ENCODE results near the gene PRR5. TPM values are rescaled to one million over a fixed set of nuclear protein-coding genes. Genes with fewer than 3 reads are reported as not detected.

Gene PRR5
- total RNA-seq, 1 donor from 2014 or later: 13.5 TPM

DNA sequence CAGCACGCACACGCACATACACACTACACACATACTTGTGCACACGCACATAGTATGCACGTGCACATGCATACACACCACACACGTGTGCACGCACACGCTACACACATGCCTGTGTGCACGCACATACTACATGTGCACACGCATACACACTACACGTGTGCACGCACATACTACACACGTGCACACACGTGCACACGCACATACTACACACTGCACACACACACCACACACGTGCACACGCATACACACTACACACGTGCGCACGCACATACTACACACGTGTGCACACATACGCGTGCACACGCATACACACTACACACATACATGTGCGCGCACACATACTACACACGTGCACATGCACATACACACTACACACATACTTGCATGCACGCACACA is 30.7 kb downstream of the PRR5 start:
- no peaks in the 10 kb centered on the region for H3K27me3 Mint-ChIP-seq (ENCODE audit: unreplicated experiment)
- no peaks in the 10 kb centered on the region for H3K36me3 Mint-ChIP-seq (ENCODE audit: unreplicated experiment)
- TF ChIP-seq, protein P1, sequence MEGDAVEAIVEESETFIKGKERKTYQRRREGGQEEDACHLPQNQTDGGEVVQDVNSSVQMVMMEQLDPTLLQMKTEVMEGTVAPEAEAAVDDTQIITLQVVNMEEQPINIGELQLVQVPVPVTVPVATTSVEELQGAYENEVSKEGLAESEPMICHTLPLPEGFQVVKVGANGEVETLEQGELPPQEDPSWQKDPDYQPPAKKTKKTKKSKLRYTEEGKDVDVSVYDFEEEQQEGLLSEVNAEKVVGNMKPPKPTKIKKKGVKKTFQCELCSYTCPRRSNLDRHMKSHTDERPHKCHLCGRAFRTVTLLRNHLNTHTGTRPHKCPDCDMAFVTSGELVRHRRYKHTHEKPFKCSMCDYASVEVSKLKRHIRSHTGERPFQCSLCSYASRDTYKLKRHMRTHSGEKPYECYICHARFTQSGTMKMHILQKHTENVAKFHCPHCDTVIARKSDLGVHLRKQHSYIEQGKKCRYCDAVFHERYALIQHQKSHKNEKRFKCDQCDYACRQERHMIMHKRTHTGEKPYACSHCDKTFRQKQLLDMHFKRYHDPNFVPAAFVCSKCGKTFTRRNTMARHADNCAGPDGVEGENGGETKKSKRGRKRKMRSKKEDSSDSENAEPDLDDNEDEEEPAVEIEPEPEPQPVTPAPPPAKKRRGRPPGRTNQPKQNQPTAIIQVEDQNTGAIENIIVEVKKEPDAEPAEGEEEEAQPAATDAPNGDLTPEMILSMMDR (IDR thresholded peaks at IDR 0.05): no peak
- DNase-seq (ENCODE audit: extremely low spot score, unreplicated experiment): no peak
- H3K27ac Mint-ChIP-seq (ENCODE audit: unreplicated experiment): no peak overlapping the region
- H3K9me3 Mint-ChIP-seq (ENCODE audit: unreplicated experiment): no peaks in the 10 kb centered on the region
- peaks cover 4% of the 10 kb centered on the region for H3K4me1 Mint-ChIP-seq (ENCODE audit: unreplicated experiment)
- H3K4me3 Mint-ChIP-seq (ENCODE audit: unreplicated experiment): no peak overlapping the region

DNA sequence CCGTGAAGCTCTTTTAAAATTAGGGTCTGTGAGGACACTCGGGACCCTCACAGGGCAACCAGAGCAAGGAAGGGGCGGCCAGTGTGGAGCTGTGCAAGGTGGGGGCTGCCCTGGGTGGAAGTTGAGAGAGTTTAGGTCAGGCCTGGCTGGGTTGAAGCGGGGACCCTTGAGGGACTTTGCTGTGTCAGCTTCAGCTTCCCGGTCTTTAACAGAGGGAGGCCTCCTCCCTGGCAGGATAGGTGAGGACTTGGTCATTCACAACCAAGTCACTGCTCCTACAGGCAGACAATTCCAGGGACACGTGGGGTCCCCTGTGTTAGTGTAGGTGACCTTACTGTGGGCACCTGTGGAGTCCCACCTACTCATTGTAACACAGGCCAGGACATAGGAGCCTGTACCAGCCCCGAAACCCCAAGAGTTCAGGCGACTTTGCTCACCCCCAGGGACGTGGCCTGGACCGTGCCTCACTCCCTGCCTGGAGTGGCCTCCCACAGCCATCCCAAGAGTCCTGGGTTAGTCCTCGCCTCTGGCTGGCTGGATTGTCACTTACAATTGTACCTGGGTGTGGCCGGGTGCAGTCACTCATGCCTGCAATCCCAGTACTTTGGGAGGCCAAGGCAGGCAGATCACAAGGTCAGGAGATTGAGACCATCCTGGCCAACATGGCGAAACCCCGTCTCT is 31.6 kb downstream of the PRR5 start:
- Mint-ChIP-seq H3K36me3 (ENCODE audit: unreplicated experiment) (no peaks in the 10 kb centered on the region), H3K4me3 (ENCODE audit: unreplicated experiment) (no peak overlapping the region), H3K27me3 (ENCODE audit: unreplicated experiment) (no peaks in the 10 kb centered on the region), H3K27ac (ENCODE audit: unreplicated experiment) (no peak overlapping the region), H3K9me3 (ENCODE audit: unreplicated experiment) (no peaks in the 10 kb centered on the region), H3K4me1 (ENCODE audit: unreplicated experiment) (peaks cover 4% of the 10 kb centered on the region)
- TF ChIP-seq, protein P1 (IDR thresholded peaks at IDR 0.05): no peak
- no peak for DNase-seq (ENCODE audit: extremely low spot score, unreplicated experiment)

DNA sequence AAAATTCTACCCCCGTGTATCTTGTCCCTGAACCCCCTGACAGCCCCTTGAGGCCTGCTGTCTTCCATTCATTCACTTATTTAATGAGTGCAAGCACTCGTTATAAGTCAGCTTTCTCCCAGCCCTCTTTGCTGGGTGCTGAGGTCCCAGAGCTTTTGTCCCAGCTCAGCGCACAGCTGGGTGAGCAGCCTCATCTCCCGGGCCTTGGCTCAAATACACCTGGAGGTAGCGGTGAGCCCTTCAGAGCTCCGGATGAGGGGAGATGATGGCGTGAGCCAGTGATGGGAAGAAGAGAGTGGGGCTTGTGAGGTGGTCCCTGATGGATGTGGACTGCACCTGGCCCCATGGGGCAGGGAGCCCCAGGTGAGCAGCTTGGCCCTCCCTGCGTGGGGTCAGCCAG is 32.3 kb downstream of the PRR5 start:
- TF ChIP-seq, protein P1 (IDR thresholded peaks at IDR 0.05): no peak
- DNase-seq (ENCODE audit: extremely low spot score, unreplicated experiment): no peak
- Mint-ChIP-seq H3K4me3 (ENCODE audit: unreplicated experiment) (no peak overlapping the region), H3K27me3 (ENCODE audit: unreplicated experiment) (no peaks in the 10 kb centered on the region), H3K4me1 (ENCODE audit: unreplicated experiment) (peaks cover 4% of the 10 kb centered on the region), H3K9me3 (ENCODE audit: unreplicated experiment) (no peaks in the 10 kb centered on the region), H3K36me3 (ENCODE audit: unreplicated experiment) (no peaks in the 10 kb centered on the region), H3K27ac (ENCODE audit: unreplicated experiment) (no peak overlapping the region)

DNA sequence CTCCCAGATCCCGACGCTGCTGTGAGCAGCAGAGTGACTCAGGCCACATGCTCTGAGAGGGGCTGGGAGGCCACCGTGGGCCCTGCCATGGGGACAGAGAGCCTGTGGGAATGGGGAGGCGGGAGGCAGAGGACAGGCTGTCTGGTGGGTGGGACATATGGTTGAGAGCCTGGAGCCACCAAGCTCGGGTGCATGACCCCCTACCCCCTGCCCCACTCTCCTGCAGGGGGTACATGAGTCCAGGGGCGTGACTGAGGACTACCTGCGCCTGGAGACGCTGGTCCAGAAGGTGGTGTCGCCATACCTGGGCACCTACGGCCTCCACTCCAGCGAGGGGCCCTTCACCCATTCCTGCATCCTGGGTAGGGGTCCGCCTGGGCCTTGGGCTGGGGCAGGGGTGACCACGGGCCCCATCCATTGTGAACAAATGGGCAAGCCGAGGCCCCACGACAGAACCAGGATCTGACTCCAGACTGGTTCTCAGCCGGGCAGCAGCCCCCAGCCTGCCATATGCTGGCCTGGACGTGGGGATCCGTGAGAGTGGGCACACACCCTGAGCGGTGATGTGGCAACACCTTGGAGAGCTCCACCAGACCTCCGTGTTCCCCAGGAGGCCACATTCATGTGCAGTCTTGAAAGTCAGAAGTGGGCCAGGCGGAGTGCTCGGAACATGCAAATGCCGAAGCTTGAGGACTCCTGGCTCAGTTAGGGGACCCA is 33.0 kb downstream of the PRR5 start:
- Mint-ChIP-seq H3K4me1 (ENCODE audit: unreplicated experiment) (no peaks in the 10 kb centered on the region), H3K27ac (ENCODE audit: unreplicated experiment) (no peak overlapping the region), H3K9me3 (ENCODE audit: unreplicated experiment) (no peaks in the 10 kb centered on the region), H3K36me3 (ENCODE audit: unreplicated experiment) (no peaks in the 10 kb centered on the region), H3K27me3 (ENCODE audit: unreplicated experiment) (no peaks in the 10 kb centered on the region), H3K4me3 (ENCODE audit: unreplicated experiment) (no peak overlapping the region)
- TF ChIP-seq, protein P1 (IDR thresholded peaks at IDR 0.05): no peak
- no peak for DNase-seq (ENCODE audit: extremely low spot score, unreplicated experiment)
